A673 (cell line): ENCODE measurements around the gene SACM1L.

Experiments used
- EZH2 ChIP-seq: fragments of 200-600 bp; sonication (generic); IDR thresholded peaks from 2 replicates; pipeline ENCODE4 v1.6.1; 2017; ENCODE audit warnings: borderline replicate concordance, low read depth, mild to moderate bottlenecking, mixed read lengths, antibody characterized with exemption, low read length; ENCODE audit not compliant: poor library complexity, severe bottlenecking
- TF ChIP-seq, protein P1 (sequence below): fragments of 300-800, 200-600 bp; sonication (generic); conservative IDR thresholded peaks from 2 replicates; pipeline ENCODE4 v1.5.1; 2017; ENCODE audit warnings: low read depth, mild to moderate bottlenecking, antibody characterized with exemption, low read length, moderate library complexity, mixed read lengths

DNA sequence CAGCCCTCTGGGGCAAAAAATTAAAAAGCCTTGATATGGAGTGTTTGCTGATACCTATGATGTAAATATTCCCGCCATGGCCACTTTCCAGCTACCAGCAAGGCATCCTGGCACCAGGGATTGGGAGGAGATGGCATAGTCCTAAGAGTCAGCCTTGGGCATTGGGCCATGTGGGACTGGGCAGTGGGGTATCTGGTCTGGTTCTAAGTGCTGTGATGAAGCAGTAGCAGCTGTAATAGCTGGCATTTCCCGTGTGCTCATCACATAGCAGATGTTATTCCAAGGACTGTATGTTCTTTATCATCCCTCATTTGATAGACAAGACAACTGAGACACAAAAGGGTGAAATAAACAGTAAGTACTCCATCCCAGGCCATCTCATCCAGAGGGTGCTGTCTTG lies 6.9 kb upstream of the SACM1L start:
- TF ChIP-seq, protein P1, sequence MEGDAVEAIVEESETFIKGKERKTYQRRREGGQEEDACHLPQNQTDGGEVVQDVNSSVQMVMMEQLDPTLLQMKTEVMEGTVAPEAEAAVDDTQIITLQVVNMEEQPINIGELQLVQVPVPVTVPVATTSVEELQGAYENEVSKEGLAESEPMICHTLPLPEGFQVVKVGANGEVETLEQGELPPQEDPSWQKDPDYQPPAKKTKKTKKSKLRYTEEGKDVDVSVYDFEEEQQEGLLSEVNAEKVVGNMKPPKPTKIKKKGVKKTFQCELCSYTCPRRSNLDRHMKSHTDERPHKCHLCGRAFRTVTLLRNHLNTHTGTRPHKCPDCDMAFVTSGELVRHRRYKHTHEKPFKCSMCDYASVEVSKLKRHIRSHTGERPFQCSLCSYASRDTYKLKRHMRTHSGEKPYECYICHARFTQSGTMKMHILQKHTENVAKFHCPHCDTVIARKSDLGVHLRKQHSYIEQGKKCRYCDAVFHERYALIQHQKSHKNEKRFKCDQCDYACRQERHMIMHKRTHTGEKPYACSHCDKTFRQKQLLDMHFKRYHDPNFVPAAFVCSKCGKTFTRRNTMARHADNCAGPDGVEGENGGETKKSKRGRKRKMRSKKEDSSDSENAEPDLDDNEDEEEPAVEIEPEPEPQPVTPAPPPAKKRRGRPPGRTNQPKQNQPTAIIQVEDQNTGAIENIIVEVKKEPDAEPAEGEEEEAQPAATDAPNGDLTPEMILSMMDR, result no peak
- TF ChIP-seq EZH2, result no peak
